Measurements from ENCODE around the gene UBE2I. TPM values are rescaled to one million over a fixed set of nuclear protein-coding genes. Genes with fewer than 3 reads are reported as not detected.

The UBE2I gene
- total RNA-seq, 1 donor from 2014 or later: 143 TPM

DNA sequence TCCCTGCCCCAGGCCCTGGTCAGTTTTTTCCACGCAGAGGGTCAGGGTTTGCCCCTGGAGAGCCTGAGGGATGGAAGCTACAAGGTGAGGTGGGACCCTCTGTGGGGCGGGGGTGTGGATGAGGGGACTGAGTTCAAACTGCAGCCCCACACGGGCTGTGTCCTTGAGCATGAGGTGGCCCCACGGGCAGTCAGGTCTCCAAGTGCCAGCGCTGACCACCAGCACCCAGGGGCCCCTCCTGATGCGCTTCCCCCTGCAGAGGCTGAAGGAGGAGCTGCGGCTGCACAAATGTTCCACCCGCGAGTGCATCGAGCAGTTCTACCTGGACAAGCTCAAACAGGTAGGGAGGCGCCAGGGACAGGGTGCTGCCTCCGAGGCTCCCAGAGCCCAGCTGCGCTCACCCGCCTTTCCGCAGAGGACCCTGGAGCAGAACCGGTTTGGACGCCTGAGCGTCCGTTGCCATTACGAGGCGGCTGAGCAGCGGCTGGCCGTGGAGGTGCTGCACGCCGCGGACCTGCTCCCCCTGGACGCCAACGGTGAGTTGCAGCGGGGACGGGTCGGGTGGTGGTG is 37.9 kb downstream of the UBE2I start:
- H3K9me3 ChIP-seq (ENCODE audit: insufficient read depth, low read depth, low read length): no peaks in the 10 kb centered on the region
- H3K4me2 ChIP-seq (ENCODE audit: low read length): no peak overlapping the region
- no peak for FAIRE-seq
- Mint-ChIP-seq H3K27ac (ENCODE audit: unreplicated experiment) (no peak overlapping the region), H3K4me3 (ENCODE audit: unreplicated experiment) (no peak overlapping the region), H3K36me3 (ENCODE audit: low read depth, unreplicated experiment) (no peaks in the 10 kb centered on the region), H3K27me3 (ENCODE audit: low read depth, unreplicated experiment) (peaks cover 6% of the 10 kb centered on the region), H3K9me3 (ENCODE audit: unreplicated experiment) (no peaks in the 10 kb centered on the region), H3K4me1 (ENCODE audit: low read depth, unreplicated experiment) (peaks cover 5% of the 10 kb centered on the region)
- H3K4me3 ChIP-seq (ENCODE audit: insufficient read depth, low read depth, low read length): no peak overlapping the region
- no peak overlapping the region for H2AFZ ChIP-seq (ENCODE audit: low read depth, low read length)
- no peaks in the 10 kb centered on the region for H3K36me3 ChIP-seq (ENCODE audit: insufficient read depth, low read length)
- H3K9ac ChIP-seq (ENCODE audit: low read length): no peak overlapping the region
- H3K4me1 ChIP-seq (ENCODE audit: insufficient read depth, low read length): peaks cover 12% of the 10 kb centered on the region
- H3K27ac ChIP-seq (ENCODE audit: low read depth, low read length): no peak overlapping the region
- peaks cover 26% of the 10 kb centered on the region for H3K79me2 ChIP-seq (ENCODE audit: insufficient read depth, low read length)
- peaks cover 15% of the 10 kb centered on the region for H4K20me1 ChIP-seq (ENCODE audit: insufficient read depth, low read length)
- TF ChIP-seq, protein P1, sequence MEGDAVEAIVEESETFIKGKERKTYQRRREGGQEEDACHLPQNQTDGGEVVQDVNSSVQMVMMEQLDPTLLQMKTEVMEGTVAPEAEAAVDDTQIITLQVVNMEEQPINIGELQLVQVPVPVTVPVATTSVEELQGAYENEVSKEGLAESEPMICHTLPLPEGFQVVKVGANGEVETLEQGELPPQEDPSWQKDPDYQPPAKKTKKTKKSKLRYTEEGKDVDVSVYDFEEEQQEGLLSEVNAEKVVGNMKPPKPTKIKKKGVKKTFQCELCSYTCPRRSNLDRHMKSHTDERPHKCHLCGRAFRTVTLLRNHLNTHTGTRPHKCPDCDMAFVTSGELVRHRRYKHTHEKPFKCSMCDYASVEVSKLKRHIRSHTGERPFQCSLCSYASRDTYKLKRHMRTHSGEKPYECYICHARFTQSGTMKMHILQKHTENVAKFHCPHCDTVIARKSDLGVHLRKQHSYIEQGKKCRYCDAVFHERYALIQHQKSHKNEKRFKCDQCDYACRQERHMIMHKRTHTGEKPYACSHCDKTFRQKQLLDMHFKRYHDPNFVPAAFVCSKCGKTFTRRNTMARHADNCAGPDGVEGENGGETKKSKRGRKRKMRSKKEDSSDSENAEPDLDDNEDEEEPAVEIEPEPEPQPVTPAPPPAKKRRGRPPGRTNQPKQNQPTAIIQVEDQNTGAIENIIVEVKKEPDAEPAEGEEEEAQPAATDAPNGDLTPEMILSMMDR (IDR thresholded peaks at IDR 0.05; ENCODE audit: insufficient read depth, low read depth, low read length): no peak
- no peak for TF ChIP-seq EZH2 (IDR thresholded peaks at IDR 0.05; ENCODE audit: insufficient read depth, low read length)
- DNase-seq (ENCODE audit: low read depth): no peak
- H3K27me3 ChIP-seq (ENCODE audit: insufficient read depth, low read length): no peaks in the 10 kb centered on the region

DNA sequence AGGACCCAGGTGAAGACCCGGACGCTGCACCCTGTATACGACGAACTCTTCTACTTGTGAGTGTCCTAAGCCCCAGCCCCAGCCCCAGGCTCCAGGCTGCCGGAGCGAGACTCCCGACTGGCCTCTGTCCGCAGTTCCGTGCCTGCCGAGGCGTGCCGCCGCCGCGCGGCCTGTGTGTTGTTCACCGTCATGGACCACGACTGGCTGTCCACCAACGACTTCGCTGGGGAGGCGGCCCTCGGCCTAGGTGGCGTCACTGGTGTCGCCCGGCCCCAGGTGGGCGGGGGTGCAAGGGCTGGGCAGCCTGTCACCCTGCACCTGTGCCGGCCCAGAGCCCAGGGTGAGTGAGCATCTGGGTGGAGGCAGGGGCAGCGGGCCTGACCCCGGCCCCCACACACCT is 38.5 kb downstream of the UBE2I start:
- Histone ChIP-seq H3K4me1 (ENCODE audit: insufficient read depth, low read length) (peaks cover 16% of the 10 kb centered on the region), H3K27ac (ENCODE audit: low read depth, low read length) (no peak overlapping the region), H3K4me3 (ENCODE audit: insufficient read depth, low read depth, low read length) (no peak overlapping the region), H3K9ac (ENCODE audit: low read length) (no peak overlapping the region), H3K9me3 (ENCODE audit: insufficient read depth, low read depth, low read length) (no peaks in the 10 kb centered on the region), H4K20me1 (ENCODE audit: insufficient read depth, low read length) (peaks cover 19% of the 10 kb centered on the region), H3K27me3 (ENCODE audit: insufficient read depth, low read length) (no peaks in the 10 kb centered on the region), H2AFZ (ENCODE audit: low read depth, low read length) (no peak overlapping the region), H3K79me2 (ENCODE audit: insufficient read depth, low read length) (peaks cover 32% of the 10 kb centered on the region), H3K36me3 (ENCODE audit: insufficient read depth, low read length) (no peaks in the 10 kb centered on the region), H3K4me2 (ENCODE audit: low read length) (no peak overlapping the region)
- peaks cover 8% of the 10 kb centered on the region for H3K4me1 Mint-ChIP-seq (ENCODE audit: low read depth, unreplicated experiment)
- TF ChIP-seq, protein P1 (IDR thresholded peaks at IDR 0.05; ENCODE audit: insufficient read depth, low read depth, low read length): no peak
- no peak for TF ChIP-seq EZH2 (IDR thresholded peaks at IDR 0.05; ENCODE audit: insufficient read depth, low read length)
- no peak overlapping the region for H3K4me3 Mint-ChIP-seq (ENCODE audit: unreplicated experiment)
- no peak for FAIRE-seq
- no peak for DNase-seq (ENCODE audit: low read depth)
- H3K27me3 Mint-ChIP-seq (ENCODE audit: low read depth, unreplicated experiment): peaks cover 5% of the 10 kb centered on the region
- H3K36me3 Mint-ChIP-seq (ENCODE audit: low read depth, unreplicated experiment): no peaks in the 10 kb centered on the region
- no peaks in the 10 kb centered on the region for H3K9me3 Mint-ChIP-seq (ENCODE audit: unreplicated experiment)
- H3K27ac Mint-ChIP-seq (ENCODE audit: unreplicated experiment): no peak overlapping the region

DNA sequence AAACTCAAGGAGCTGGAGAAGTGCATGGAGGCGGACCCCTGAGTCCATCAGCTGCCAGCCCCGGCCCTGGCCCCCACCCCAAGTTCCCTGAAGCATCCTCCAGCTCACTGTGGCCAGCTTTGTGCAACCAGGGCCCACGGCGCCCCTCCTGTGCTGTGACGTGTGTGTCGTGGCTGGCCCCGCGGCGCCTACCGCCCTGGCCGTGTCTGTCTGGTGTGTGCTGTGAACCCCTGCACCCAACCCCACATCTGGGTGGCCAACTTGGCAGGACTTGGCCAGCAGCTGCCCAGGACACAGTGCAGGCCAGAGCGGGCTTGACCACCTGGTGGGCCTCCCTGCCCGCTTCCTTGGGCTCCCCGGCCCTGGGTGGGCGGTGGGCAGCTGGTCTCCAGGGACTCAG is 39.0 kb downstream of the UBE2I start:
- Mint-ChIP-seq H3K36me3 (ENCODE audit: low read depth, unreplicated experiment) (no peaks in the 10 kb centered on the region), H3K27me3 (ENCODE audit: low read depth, unreplicated experiment) (peaks cover under 1% of the 10 kb centered on the region), H3K27ac (ENCODE audit: unreplicated experiment) (no peak overlapping the region), H3K4me1 (ENCODE audit: low read depth, unreplicated experiment) (peaks cover 8% of the 10 kb centered on the region), H3K4me3 (ENCODE audit: unreplicated experiment) (no peak overlapping the region), H3K9me3 (ENCODE audit: unreplicated experiment) (no peaks in the 10 kb centered on the region)
- Histone ChIP-seq H3K9me3 (ENCODE audit: insufficient read depth, low read depth, low read length) (no peaks in the 10 kb centered on the region), H3K27ac (ENCODE audit: low read depth, low read length) (no peak overlapping the region), H3K9ac (ENCODE audit: low read length) (no peak overlapping the region), H3K4me2 (ENCODE audit: low read length) (no peak overlapping the region), H4K20me1 (ENCODE audit: insufficient read depth, low read length) (peaks cover 23% of the 10 kb centered on the region), H3K79me2 (ENCODE audit: insufficient read depth, low read length) (peaks cover 37% of the 10 kb centered on the region), H3K27me3 (ENCODE audit: insufficient read depth, low read length) (no peaks in the 10 kb centered on the region), H3K4me3 (ENCODE audit: insufficient read depth, low read depth, low read length) (no peak overlapping the region), H3K4me1 (ENCODE audit: insufficient read depth, low read length) (peaks cover 16% of the 10 kb centered on the region), H2AFZ (ENCODE audit: low read depth, low read length) (no peak overlapping the region), H3K36me3 (ENCODE audit: insufficient read depth, low read length) (no peaks in the 10 kb centered on the region)
- FAIRE-seq: no peak
- no peak for TF ChIP-seq EZH2 (IDR thresholded peaks at IDR 0.05; ENCODE audit: insufficient read depth, low read length)
- TF ChIP-seq, protein P1 (IDR thresholded peaks at IDR 0.05; ENCODE audit: insufficient read depth, low read depth, low read length): no peak
- DNase-seq (ENCODE audit: low read depth): no peak
